GM20000 (cell line): ENCODE results near the gene TBKBP1.
"Not testable (repeated sequence)": the region's sequence is repeated elsewhere in the genome, so short reads cannot be mapped to it uniquely, and the experiment has no call there.

ENCODE experiments used
- DNase-seq: peaks from one replicate; pipeline ENCODE4 v3.0.0; 2012; ENCODE audit warnings: low spot score
- CTCF ChIP-seq: IDR thresholded peaks from 2 replicates; pipeline ENCODE4 v1.5.1; 2012; ENCODE audit warnings: mild to moderate bottlenecking, control low read depth; ENCODE audit errors: extremely low read depth, missing control alignments

TBKBP1 gene

DNA sequence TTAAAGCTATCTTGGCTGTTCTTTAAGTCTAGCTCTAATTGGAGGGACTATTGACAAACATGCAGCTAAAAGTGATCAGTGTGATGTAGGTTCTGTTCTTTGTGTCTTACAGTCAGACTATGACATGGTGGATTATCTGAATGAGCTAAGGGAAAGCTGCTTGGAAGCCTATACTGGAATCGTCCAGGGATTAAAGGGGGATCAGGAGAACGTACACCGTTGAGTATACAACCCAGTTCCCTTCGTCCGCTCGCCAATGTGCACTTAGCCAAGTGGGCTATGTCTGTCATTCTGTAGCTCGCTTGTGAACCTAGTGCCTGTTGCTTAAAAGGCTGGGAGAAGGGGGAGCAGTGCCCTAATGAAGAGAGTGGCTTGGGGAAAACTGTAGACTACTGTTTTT, 15.8 kb upstream of the TBKBP1 start:
- DNase-seq: no peak

DNA sequence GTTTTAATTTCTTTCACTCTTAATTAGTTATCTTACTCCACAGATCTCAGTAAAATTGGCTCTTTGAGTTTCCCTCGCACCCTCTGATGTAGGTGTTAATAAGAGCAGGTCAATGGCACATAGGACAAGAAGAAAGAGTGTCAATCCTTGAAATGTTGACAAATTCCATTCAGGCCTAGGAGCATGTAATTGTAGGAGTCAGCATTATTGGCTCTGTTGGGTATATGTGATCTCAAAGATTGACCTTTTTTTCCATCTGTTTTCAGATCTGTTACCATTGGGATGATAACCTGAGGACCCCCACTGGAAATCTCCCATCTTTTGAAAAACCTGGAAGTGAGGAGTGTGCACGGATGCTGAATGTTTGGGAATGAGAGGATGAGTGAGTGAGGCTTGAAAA, 11.8 kb upstream of the TBKBP1 start:
- TF ChIP-seq CTCF: no peak
- DNase-seq: no peak

More for the DNA sequence above, 15.8 kb upstream of the TBKBP1 start:
- no peak for TF ChIP-seq CTCF

GRCh38 chr17:47682727-47683126, 11.2 kb upstream of the TBKBP1 start:
- not testable (repeated sequence) for DNase-seq

DNA sequence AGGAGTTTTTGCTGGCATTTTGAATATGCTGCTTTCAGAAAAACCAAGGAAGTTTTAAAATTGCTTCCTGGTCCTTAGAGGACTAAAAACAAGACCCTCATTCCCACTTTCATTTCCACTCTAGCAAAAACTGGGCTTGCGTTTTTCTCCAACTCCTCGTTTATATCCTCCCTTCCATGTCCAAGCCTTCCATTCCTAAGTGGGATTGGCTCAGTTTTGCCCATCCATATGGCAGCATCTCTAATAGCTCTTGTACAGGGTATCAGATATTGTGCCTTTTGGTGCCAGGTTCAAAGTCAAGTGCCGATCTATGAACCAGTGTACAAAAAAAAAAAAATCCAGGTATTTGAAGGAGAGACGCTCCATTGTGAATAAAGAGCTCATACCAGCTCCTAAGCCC, 9.9 kb upstream of the TBKBP1 start:
- TF ChIP-seq CTCF: no peak
- no peak for DNase-seq

- DNase-seq: no peak
- TF ChIP-seq CTCF: no peak
Measured at GRCh38 chr17:47684535-47685193, 9.3 kb upstream of the TBKBP1 start.

- no peak for TF ChIP-seq CTCF
- DNase-seq: no peak
Measured at GRCh38 chr17:47685556-47686275, 8.2 kb upstream of the TBKBP1 start.

GRCh38 chr17:47686276-47686635, 7.7 kb upstream of the TBKBP1 start:
- no peak for TF ChIP-seq CTCF
- DNase-seq: no peak
